ENCODE measurements around the gene SULF2.

GRCh38 chr20:47789081-47789763, 3.9 kb upstream of the SULF2 start:
- TF ChIP-seq CTCF (IDR thresholded peaks at IDR 0.05) (no peak), POLR2A (IDR thresholded peaks at IDR 0.05) (no peak)
